H1 (cell line): ENCODE measurements around the gene PRR33. TPM values are rescaled to one million over a fixed set of nuclear protein-coding genes. Genes with fewer than 3 reads are reported as not detected.

Experiments used
- GTF2F1 ChIP-seq: IDR thresholded peaks from 2 replicates; pipeline ENCODE4 v1.6.1; 2012; ENCODE audit warnings: low read depth, low read length, improper control_type of control experiment, borderline replicate concordance
- TEAD4 ChIP-seq: IDR thresholded peaks from 2 replicates; pipeline ENCODE4 v1.6.1; 2012; ENCODE audit warnings: low read depth, low read length, inconsistent platforms, mixed read lengths
- YY1 ChIP-seq: IDR thresholded peaks from 2 replicates; pipeline ENCODE4 v1.6.1; 2011; ENCODE audit warnings: low read depth, mild to moderate bottlenecking, low read length
- polyA plus RNA-seq, 7 experiments: library from polyadenylated mRNA; depleted of rRNA in 3 of 7; stranded (reverse) in 5 of 7; unstranded in 2 of 7; fragments of >200 nt in 5 of 7; fragments of 200-250 nt in 2 of 7; gene quantifications; 1 replicate in 5 of 7; 2 replicates in 1 of 7; 4 replicates in 1 of 7; pipeline versions ENCODE4 v1.2.1 to v1.2.3, GENCODE V29; 2011 to 2013; ENCODE audit warnings: missing spikeins in 2 of 7, mixed read lengths in 2 of 7
- total RNA-seq: library from RNA; stranded (reverse); fragmentation: NEBNext Ultra II Directional; extraction: Animal tissue kit (Norgen Biotek cat#: 25700); gene quantifications from 2 replicates; pipeline ENCODE4 v1.2.1, GENCODE V29; 2021

PRR33 gene
- total and polyA plus RNA-seq, 2 of the 8 experiments (the other 6 are each of a cell fraction or from before 2014, with no cell fraction given) = 0.02 TPM; not detected in 1

- TF ChIP-seq TEAD4 (no peak), YY1 (no peak), GTF2F1 (no peak)
Observed at GRCh38 chr11:1878137-1879031, 13.3 kb downstream of the PRR33 start (continued).
